HUDEP-2 (cell line): ENCODE measurements around the gene COL4A6.
A peak's percentile ranks its signal among the peaks of the same experiment; 100 is the strongest.
"Not testable (repeated sequence)": the region's sequence is repeated elsewhere in the genome, so short reads cannot be mapped to it uniquely, and the experiment has no call there.

Experiments used
- DNase-seq, 76 experiments: peaks; one replicate each; lab custom pipeline; 2025; ENCODE audit not compliant: unreplicated experiment in 76 of 76; lab: John Stamatoyannopoulos, UW

Gene COL4A6

DNA sequence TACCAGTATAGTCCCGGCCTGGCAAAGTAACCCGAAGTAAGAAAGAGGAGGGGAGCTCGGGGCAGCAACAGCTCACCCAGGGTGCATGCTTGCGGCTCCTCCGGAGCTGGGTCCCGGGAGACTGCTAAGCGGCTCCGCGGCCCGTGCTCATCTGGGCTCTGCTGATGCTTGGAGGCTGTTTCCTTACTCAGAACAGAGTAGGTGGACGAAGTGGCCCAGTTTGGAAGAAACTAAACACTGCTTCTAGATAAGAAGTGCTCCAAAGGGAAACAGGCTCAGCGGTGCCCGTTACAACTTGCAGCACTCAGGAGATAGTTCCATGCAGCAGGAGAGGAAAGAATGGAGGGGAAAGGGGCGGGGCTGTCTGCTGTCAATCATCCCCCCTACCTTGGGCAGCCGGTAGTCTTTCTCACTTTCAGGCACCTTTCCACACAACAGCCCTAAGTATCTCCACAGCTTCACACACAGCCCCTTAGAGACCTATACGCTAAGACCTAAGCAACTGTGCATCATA lies at the start of gene COL4A6:
Gene COL4A6, minus strand, starts transcription at position 313 of the 514 bp plus-strand sequence. Its CDS starts 226 bp downstream, at position 87.
- DNase-seq = peak in 1 of 76 experiments; percentile 3

DNA sequence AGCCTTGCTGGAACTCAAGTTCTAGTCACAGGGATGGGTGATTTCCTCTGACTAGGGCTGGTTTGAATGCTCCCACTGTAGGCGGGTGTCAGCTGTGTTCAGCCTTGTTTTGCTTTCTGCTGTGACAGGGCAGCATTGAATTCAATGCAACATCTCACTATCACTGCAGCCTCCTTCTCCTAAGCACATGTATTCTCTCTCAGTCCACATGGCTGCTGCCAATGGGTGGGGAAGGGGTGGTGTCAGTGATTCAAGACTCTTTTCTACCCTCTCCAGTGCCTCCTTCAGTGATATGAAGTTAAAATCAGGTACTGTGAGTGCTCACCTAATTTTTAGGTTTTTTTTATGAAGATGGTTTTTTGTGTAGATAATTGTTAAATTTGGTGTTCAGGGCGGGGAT lies 47.7 kb upstream of the COL4A6 start:
- no peak for DNase-seq

DNA sequence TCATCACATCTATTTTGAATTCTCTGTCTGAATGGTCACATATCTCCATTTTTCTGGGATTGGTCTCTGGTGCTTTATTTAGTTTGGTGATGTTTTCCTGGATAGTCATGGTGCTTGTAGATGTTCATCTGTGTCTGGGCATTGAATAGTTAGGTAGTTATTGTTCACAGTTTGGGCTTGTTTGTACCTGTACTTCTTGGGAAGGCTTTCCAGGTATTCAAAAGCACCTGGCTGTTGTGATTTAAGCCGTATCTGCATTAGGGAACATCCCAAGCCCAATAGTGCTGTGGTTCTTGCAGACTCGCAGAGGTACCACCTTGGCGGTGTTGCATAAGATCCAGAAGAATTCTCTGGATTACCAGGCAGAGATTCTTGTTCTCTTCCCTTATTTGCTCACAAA lies 46.0 kb upstream of the COL4A6 start:
- DNase-seq = no peak

DNA sequence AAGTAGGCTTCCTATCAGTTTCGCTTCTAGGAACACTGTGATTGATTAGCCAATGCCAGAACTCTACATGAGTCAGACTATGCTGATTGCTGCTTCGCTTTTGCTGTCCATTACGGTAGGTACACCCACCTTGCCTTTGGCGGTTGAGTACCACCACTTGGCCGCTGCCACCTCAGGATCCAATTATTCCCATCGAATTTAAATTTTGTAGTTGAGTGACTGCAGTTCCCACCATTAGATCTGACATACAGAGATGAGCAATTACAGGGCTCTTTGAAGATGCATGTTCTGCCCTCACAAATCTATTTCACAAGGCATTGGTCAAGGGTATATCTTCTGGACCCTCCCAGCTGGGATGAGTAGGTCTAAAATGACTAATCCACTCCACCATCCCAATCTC lies 43.3 kb upstream of the COL4A6 start:
- DNase-seq = not testable (repeated sequence)

- DNase-seq = no peak
Observed at GRCh38 chrX:108473979-108474378, 35.8 kb upstream of the COL4A6 start.

GRCh38 chrX:108468486-108468885 lies 30.3 kb upstream of the COL4A6 start:
- no peak for DNase-seq

DNA sequence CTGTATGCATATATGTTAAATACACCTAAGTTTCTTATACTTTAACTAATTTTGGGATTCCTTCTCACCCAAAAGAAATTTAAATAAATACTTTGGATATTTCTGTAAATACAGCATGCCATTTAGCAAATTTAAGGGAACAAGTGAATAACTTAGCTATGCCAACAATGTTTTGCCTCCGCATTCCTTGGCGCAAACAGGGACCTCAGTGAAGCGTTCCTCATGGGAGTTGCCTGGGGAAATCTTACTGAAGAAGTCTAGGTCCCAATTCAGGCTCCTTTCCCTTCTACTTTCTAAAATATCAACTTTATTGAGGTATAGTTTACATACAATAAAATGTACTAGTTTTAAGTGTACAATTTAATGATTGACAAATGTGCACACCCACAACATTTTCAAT lies 26.4 kb upstream of the COL4A6 start:
- DNase-seq = no peak

DNA sequence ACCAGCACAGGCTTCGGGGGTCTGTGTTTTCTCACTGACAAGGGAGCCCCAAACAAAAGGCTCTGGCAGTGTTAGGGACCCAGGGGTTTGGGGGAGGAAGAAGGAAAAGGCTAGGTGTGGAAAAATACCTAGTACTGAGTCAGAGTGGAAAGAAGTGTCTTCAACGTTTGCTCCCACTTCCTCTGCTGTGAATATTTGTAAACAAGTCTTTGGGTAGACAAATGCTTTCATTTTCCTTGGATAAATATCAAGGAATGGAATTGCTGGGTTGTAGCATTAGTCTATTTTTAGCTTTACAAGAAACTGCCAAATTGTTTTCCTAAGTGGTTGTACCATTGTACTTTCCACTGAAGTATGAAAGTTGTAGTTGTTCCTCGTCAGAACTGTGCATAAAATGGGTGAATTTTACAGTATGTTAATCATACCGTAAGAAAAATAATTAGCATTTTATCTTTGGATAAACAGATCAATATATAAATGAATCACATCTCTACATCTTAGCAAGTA lies 18.8 kb upstream of the COL4A6 start:
- DNase-seq = no peak

DNA sequence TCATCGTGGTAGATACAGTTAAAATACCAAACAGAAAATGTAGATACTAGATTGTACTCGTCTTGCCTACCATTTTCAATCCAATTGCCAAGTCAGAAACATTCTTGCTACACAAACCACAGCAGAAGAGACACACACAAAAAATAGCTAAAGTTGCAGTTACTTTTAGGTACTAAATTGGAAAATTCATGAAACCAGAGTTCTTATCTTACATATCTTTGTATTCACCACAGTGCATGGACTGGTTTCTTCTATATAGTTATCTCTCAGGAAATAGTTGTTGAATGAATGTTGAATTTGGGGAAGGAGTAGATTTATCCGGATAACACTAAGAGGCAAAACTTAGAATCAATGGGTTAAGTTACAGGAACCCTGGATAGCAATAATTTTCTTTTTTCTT lies 15.6 kb upstream of the COL4A6 start:
- DNase-seq = no peak

- no peak for DNase-seq
Observed at GRCh38 chrX:108447303-108447702, 9.1 kb upstream of the COL4A6 start.

GRCh38 chrX:108442901-108443464 lies 4.8 kb upstream of the COL4A6 start:
- DNase-seq = peak in 3 of 76 experiments; percentile 0 to 1 (median 0)

GRCh38 chrX:108439961-108440696 lies 1.9 kb upstream of the COL4A6 start:
- DNase-seq = peak in 14 of 76 experiments; percentile 0 to 14 (median 1)

DNA sequence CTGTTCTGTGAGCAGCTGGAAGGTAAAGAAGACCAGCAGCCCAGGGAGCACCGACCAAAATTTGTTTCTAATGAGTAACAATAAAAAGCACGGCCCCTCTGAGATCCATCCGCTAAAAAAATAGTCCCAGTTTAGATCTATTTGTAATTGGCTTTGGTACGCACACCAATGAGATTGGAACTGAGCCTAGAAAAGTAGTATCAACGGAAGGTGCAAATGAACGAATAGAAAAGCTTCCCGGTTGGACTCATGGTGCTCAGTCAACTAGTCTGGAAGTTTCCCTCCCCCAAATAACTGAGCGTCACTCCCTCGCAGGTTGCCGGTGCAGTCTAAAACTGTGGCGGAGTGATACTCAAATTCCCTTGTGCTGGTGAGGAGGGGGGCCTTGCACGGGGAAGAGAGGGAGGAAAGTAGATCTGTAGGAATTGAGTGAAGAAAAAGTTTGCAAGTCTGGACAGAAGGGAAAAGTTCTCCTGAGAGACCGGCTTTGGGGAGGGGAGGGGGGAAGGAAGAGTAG lies 1.3 kb upstream of the COL4A6 start, which contains the start of gene COL4A5:
Gene COL4A5, plus strand, starts transcription at position 413 of the 517 bp plus-strand sequence. CDS start 288 bp downstream, outside the sequence.
- peak in 75 of 76 experiments; percentile 0 to 75 (median 38) for DNase-seq

DNA sequence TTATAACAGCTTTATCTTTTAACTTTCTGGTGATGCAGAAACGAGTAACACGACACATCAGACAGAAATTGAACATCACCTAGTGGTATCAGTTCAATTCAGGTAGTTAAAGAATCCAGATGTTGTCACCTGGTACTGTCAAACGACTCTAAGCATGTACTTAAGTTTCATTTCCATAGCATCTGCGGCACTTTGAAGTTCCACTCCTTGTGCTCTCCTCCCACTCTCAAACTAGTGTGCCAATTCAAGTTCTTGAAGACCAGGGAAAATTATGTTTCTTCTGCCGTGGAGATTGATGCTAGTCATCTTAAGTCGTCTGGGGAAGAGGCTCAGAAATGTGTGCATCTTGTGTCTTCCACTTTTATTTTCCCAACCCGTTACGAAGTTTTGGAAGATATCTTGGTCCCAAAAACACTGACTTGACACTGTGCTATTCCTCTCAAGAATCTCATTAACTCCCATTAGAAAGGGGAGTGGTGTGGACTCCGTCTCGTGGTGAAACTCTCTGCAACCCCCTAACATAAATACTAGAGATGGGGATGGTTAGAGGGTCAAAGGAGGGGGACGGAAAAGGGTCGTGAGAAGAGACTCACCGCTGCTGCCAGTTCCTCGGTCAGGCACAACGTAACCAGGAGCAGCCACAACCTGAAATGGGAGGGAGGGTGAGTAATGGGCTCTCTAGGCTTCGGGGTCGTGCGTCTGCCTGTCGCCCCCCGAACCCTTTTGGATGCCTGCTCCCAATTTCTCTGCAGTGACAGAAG lies 693 bp downstream of the COL4A6 start:
- no peak for DNase-seq

GRCh38 chrX:108435261-108435660 lies 3.0 kb downstream of the COL4A6 start:
- DNase-seq = no peak

GRCh38 chrX:108426262-108426661 lies 12.0 kb downstream of the COL4A6 start:
- no peak for DNase-seq

- no peak for DNase-seq
Observed at GRCh38 chrX:108420481-108420880, 17.7 kb downstream of the COL4A6 start.

DNA sequence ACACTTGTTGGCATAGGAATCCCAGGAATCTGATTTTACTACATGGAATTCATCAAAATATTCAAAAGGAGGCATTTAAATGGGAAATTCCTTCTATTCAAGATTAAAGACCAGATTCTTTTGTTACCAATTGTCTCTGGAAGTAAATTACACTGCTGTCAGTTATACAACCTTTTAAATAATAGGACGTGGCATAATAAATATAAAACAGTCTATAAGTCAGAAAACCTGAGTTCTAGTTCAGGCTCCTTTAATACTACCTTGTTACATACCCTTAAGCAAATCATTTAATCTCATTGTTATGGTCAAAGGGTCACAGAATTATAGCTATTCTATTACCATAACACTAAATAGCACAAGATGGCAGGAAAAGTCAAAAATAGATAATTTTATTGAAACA lies 18.8 kb downstream of the COL4A6 start:
- DNase-seq = no peak

GRCh38 chrX:108417257-108417656 lies 21.0 kb downstream of the COL4A6 start:
- no peak for DNase-seq

GRCh38 chrX:108415891-108416290 lies 22.3 kb downstream of the COL4A6 start:
- DNase-seq = no peak

GRCh38 chrX:108415146-108415545 lies 23.1 kb downstream of the COL4A6 start:
- no peak for DNase-seq
